ENCODE data around the gene CAPN10.

- TF ChIP-seq GATA3 (IDR thresholded peaks at IDR 0.05; ENCODE audit: low read depth, low read length) (no peak), GATA2 (IDR thresholded peaks at IDR 0.05; ENCODE audit: low read depth, low read length) (no peak)
Observed at GRCh38 chr2:240585681-240586197, 795 bp upstream of the CAPN10 start.

All from SH-SY5Y (cell line).